HepG2 (cell line): Measurements from ENCODE around the gene HDGF.

Source experiments
- CCAR2 ChIP-seq: fragments of 200-400 bp; formaldehyde crosslinking; optimal IDR thresholded peaks from 2 replicates; pipeline ENCODE3; 2018; ENCODE audit warnings: low read depth, mild to moderate bottlenecking, low read length, moderate library complexity
- PHF20 ChIP-seq: sonication (generic); formaldehyde crosslinking; IDR thresholded peaks from 2 replicates; pipeline ENCODE4 v1.5.0; 2020; ENCODE audit warnings: mild to moderate bottlenecking, missing genetic modification reagents
- POLR2A ChIP-seq, 2 experiments: IDR thresholded peaks; 2 replicates each; pipeline ENCODE4 v1.6.1; 2011; ENCODE audit warnings: low read depth in 2 of 2, low read length in 2 of 2, mild to moderate bottlenecking in 1 of 2, moderate library complexity in 1 of 2; ENCODE audit not compliant: insufficient read depth in 1 of 2
- ZBTB8A ChIP-seq: sonication (generic); formaldehyde crosslinking; IDR thresholded peaks from 2 replicates; pipeline ENCODE4 v1.4.0; 2020; ENCODE audit warnings: mild to moderate bottlenecking, low read depth, missing genetic modification reagents, borderline replicate concordance
- TF ChIP-seq, protein P1 (sequence below): IDR thresholded peaks from 2 replicates; pipeline ENCODE4 v1.6.1; 2012; ENCODE audit warnings: inconsistent platforms
- TF ChIP-seq, protein P2 (sequence below): sonication (generic); formaldehyde crosslinking; IDR thresholded peaks from 2 replicates; pipeline ENCODE4 v1.4.0; 2020; ENCODE audit warnings: missing genetic modification reagents

DNA sequence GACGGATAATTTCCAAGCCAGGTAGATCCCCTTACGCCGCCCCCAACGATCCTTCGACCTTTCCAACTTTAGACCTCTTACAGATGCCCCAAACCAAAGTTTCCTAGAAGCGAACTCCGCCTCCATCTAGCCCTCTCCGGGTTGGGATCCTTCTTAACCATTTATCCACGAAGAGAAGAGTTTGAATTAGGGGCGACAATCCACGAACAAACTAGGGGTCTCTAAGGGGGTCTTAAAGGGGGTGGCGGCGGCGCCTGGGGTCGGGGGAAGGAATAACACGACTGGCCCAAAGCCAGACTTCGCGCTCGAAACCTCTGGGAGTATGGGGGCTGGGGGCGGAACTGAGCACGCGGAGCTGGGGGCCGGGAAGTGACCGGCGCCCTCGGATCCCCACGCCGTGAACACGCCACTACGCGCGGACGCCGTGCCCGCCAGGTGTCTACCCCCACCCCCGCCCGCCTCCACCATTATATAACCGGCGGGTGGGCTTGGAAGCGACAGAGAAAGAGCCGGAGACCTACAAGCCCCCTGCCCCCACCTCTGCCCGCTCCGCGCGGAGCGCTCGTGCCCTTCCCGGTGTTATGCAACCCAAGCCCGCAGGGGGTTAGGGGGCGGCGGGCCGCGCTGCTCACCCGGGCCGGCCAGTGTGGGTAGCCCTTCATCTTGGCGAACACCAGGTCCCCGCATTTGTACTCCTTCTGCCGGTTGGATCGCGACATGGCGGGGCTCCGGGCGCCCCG is 594 bp downstream of the HDGF start:
- TF ChIP-seq POLR2A (IDR thresholded peaks at IDR 0.05; ENCODE audit: insufficient read depth in 1 of 2, low read depth in 2 of 2, low read length in 2 of 2) (no peak), CCAR2 (no peak), PHF20 (no peak), ZBTB8A (CRISPR knock-in tag) (no peak)
- TF ChIP-seq, protein P1, sequence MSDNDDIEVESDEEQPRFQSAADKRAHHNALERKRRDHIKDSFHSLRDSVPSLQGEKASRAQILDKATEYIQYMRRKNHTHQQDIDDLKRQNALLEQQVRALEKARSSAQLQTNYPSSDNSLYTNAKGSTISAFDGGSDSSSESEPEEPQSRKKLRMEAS = no peak
- TF ChIP-seq, protein P2, sequence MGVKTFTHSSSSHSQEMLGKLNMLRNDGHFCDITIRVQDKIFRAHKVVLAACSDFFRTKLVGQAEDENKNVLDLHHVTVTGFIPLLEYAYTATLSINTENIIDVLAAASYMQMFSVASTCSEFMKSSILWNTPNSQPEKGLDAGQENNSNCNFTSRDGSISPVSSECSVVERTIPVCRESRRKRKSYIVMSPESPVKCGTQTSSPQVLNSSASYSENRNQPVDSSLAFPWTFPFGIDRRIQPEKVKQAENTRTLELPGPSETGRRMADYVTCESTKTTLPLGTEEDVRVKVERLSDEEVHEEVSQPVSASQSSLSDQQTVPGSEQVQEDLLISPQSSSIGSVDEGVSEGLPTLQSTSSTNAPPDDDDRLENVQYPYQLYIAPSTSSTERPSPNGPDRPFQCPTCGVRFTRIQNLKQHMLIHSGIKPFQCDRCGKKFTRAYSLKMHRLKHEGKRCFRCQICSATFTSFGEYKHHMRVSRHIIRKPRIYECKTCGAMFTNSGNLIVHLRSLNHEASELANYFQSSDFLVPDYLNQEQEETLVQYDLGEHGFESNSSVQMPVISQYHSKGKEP (CRISPR knock-in tag) = no peak
